Epithelial cell of esophagus (primary cell): Measurements from ENCODE around the gene FBXW11.

Experiments used
- DNase-seq: peaks from one replicate; pipeline ENCODE4 v3.0.0; 2010; ENCODE audit warnings: low read depth
- H3K4me3 ChIP-seq: 2 replicates; pipeline ENCODE4 v1.5.1; 2011; ENCODE audit warnings: mild to moderate bottlenecking, low read length, control low read depth
- TF ChIP-seq, protein P1 (sequence below): IDR thresholded peaks from 2 replicates; pipeline ENCODE4 v1.5.1; 2011; ENCODE audit warnings: low read depth, mild to moderate bottlenecking, low read length, control low read depth, inconsistent platforms; ENCODE audit not compliant: insufficient read depth; ENCODE audit errors: missing control alignments

FBXW11 gene

DNA sequence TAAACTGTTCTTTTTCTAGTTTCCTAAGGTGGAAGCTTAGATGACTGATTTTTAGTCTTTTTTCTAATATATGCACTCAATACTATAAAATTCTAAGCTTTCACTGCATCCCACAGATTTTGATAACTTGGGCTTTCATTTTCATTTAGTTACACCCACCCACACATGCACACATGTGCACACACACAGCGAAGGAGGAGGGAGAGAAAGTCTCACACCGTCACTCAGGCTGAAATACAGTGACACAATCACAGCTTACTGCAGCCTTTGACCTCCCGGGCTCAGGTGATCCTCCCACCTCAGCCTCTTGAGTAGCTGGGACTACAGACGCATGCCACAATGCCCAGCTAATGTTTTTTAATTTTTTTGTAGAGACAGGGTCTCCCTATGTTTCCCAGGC lies 124.3 kb downstream of the FBXW11 start:
- DNase-seq: no peak
- no peak overlapping the region for H3K4me3 ChIP-seq
- TF ChIP-seq, protein P1, sequence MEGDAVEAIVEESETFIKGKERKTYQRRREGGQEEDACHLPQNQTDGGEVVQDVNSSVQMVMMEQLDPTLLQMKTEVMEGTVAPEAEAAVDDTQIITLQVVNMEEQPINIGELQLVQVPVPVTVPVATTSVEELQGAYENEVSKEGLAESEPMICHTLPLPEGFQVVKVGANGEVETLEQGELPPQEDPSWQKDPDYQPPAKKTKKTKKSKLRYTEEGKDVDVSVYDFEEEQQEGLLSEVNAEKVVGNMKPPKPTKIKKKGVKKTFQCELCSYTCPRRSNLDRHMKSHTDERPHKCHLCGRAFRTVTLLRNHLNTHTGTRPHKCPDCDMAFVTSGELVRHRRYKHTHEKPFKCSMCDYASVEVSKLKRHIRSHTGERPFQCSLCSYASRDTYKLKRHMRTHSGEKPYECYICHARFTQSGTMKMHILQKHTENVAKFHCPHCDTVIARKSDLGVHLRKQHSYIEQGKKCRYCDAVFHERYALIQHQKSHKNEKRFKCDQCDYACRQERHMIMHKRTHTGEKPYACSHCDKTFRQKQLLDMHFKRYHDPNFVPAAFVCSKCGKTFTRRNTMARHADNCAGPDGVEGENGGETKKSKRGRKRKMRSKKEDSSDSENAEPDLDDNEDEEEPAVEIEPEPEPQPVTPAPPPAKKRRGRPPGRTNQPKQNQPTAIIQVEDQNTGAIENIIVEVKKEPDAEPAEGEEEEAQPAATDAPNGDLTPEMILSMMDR: no peak

DNA sequence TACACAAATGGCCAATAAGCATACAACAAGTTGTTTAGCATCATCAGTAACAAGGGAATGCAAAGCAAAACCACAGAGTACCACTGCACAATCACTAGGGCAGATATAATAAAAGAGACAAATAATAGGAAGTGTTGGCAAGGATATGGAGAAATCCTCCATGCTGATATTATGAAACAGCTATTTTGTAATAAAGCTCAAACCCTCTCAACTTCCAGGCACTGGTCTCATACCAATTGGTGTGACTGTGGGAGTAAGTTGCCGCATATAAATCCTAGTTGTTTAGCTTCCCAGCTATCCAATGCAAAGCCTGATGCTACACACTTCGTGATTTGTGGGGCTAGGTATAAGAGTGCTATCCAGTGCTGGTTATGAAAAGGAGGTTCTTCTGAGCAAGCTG lies 132.2 kb downstream of the FBXW11 start:
- H3K4me3 ChIP-seq: no peak overlapping the region
- TF ChIP-seq, protein P1: no peak
- DNase-seq: no peak

DNA sequence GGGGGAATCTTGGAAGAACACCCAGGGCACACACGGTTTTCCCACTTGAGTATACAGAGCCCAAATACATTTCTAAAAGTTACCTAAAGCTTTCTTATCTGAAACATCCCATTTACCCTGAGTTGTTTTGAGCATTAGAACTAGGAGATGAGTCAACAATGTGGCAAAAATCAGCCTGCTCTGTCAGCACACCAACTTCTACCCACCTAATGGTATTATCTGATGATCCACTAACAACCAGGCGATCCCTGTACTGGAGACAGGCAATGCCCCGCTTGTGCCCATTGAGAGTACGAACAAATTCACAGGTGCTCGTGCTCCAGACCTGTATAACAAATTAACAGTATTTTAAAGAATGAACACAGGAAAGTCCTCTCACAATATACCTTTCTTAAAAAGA lies 133.8 kb downstream of the FBXW11 start:
- TF ChIP-seq, protein P1: no peak
- no peak overlapping the region for H3K4me3 ChIP-seq
- no peak for DNase-seq

DNA sequence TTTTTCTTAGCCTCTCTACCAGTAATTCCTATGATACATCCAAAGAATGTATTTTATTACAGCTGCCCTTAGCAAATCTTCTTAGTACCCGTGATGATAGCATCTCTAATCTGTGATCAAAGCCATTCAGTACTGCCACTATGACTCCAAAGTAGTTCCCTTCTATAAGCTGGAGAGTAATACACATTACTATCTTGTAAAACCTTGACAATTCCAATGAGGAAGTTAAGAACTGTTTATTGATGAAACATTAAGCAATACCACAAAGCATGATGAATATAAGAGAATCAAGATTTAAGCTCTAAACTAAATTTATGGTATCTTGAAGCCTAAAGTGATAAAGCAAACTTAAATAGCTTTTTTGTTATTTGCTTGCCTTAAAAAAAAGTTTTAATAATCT lies 134.7 kb downstream of the FBXW11 start:
- DNase-seq: no peak
- TF ChIP-seq, protein P1: no peak
- no peak overlapping the region for H3K4me3 ChIP-seq

DNA sequence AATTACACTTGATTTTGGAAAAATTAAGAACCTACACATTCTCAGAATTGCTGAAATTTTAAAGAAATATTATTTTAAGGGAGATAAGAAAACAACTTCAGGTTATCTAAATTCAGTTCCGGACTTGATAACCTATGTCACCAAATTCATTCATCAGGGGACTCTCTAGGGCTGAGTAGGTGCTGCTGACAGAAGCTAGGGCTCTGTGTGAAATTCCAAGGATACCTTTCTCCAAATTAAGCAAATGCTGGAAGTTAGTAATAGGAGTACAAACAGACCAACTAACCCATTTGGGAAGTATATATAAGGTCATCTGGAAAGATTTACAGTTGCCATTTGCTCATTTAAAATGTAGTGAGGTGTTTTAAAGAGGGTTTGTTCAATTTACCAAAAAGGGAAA lies 136.5 kb downstream of the FBXW11 start:
- DNase-seq: no peak
- TF ChIP-seq, protein P1: no peak
- no peak overlapping the region for H3K4me3 ChIP-seq

DNA sequence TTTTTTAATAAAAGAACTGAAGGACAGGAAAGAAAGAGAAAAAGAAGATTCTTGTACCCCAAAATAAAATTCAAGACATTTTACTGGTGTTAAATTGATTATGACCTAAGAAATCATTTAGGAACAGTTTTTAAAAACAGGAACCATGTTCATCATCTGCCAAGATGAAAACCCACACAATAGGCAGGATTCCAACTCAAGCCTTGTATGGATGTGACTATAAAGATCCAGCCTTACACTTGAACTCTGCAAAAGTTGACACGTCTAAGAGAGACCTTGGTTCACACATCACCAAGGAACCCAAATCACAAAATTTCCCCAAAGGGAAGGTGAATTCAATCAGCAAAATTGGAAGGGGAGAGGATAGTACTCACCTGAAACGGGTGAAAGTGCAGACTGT lies 138.2 kb downstream of the FBXW11 start:
- TF ChIP-seq, protein P1: no peak
- no peak overlapping the region for H3K4me3 ChIP-seq
- no peak for DNase-seq

DNA sequence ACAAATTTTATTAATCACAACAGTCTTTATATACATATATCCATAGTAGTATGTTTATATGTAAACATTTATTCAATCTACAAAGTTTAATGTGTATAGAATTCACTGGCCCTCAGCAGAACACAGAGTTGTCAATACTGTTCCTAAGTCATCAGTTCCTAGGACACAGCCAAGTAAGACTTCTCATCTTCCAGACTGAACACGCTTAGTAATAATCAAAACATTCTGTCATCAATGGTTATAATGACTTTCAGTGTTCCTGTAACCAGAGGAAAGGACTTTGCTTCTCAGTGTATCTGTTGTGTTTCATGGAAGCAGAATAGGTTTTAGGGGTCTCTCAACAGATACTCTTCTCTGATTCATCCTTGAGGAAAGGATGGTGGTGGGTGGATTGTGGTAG lies 138.7 kb downstream of the FBXW11 start:
- TF ChIP-seq, protein P1: no peak
- no peak overlapping the region for H3K4me3 ChIP-seq
- no peak for DNase-seq
